K562 (cell line): ENCODE data around the gene TMEM247. TPM values are rescaled to one million over a fixed set of nuclear protein-coding genes. Genes with fewer than 3 reads are reported as not detected.

Experiments
- ATAC-seq: fragments of 200-7000 bp; cut with Tn5 transposase; 3 replicates; pipeline ENCODE4 v1.9.1; 2020; ENCODE audit warnings: moderate library complexity
- BruUV-seq: library from RNA; stranded (reverse); fragments of 400-500 nt; replicated peaks from 2 replicates; lab custom pipeline; 2021; lab: Mats Ljungman, UMichigan
- CTCF ChIA-PET: fragments of 300-600 bp; formaldehyde crosslinking; extraction: SDS; loops from one replicate; lab custom pipeline; 2021; ENCODE audit warnings: low intra/inter-chr PET ratio; lab: Yijun Ruan, JAX
- POLR2A ChIA-PET: fragments of 300-600, 350-650 bp; sonication (Branson Sonifier 250); formaldehyde crosslinking; extraction: SDS; loops from one replicate; lab custom pipeline; 2021; ENCODE audit warnings: antibody characterized with exemption, inconsistent platforms; lab: Yijun Ruan, JAX
- DNase-seq, 4 experiments: peaks; one replicate each; pipeline versions ENCODE4 v3.0.0 to v3.0.0-alpha.2; 2011 to 2018; ENCODE audit warnings: low spot score in 3 of 4, mixed read lengths in 3 of 4; ENCODE audit errors: extremely low read depth in 1 of 4
- FAIRE-seq: peaks from 2 replicates; lab custom pipeline; 2011; peaks lifted over from hg19 to GRCh38; lab: Jason Lieb, UNC
- H2AFZ ChIP-seq: 2 replicates; pipeline ENCODE4 v1.6.0; 2011; ENCODE audit warnings: low read depth, low read length, control low read depth, inconsistent platforms
- H3K27ac ChIP-seq: fragments of 200-600 bp; 3 replicates; pipeline ENCODE4 v1.8.0; 2011; ENCODE audit warnings: low read depth, mild to moderate bottlenecking, control low read depth, inconsistent platforms, low read length, moderate library complexity, mixed read lengths; ENCODE audit errors: extremely low read depth
- H3K27me3 ChIP-seq, 2 experiments: fragments of 300-600 bp in 1 of 2; 2 replicates in 1 of 2; 3 replicates in 1 of 2; pipeline versions ENCODE4 v1.6.0 to v1.8.0; 2011; ENCODE audit warnings: inconsistent platforms in 2 of 2, low read length in 2 of 2, mild to moderate bottlenecking in 1 of 2, mixed read lengths in 1 of 2, moderate library complexity in 1 of 2; ENCODE audit not compliant: control insufficient read depth in 2 of 2, insufficient read depth in 2 of 2
- H3K36me3 ChIP-seq: fragments of 300-600 bp; 3 replicates; pipeline ENCODE4 v1.8.0; 2011; ENCODE audit warnings: mild to moderate bottlenecking, low read length, inconsistent platforms; ENCODE audit not compliant: control insufficient read depth, insufficient read depth
- H3K4me1 ChIP-seq, 2 experiments: fragments of 200-600 bp in 1 of 2; replicated peaks in 1 of 2; 2 replicates in 1 of 2; 3 replicates in 1 of 2; pipeline versions ENCODE4 v1.5.1 to v1.8.0; 2011; ENCODE audit warnings: inconsistent platforms in 2 of 2, low read length in 2 of 2, mild to moderate bottlenecking in 1 of 2, mixed read lengths in 1 of 2, moderate library complexity in 1 of 2; ENCODE audit not compliant: control insufficient read depth in 2 of 2, insufficient read depth in 2 of 2
- H3K4me2 ChIP-seq: 2 replicates; pipeline ENCODE4 v1.6.1; 2011; ENCODE audit warnings: low read length, control low read depth, inconsistent platforms, mixed read lengths; ENCODE audit not compliant: insufficient read depth
- H3K4me3 ChIP-seq: fragments of 200-600 bp; sonication (generic), shearing (Covaris generic); 2 replicates; pipeline ENCODE4 v1.5.1; 2016; ENCODE audit warnings: control low read depth, inconsistent platforms
- H3K79me2 ChIP-seq: fragments of 200-600 bp; 3 replicates; pipeline ENCODE4 v1.8.0; 2011; ENCODE audit warnings: low read length, inconsistent platforms; ENCODE audit not compliant: control insufficient read depth, insufficient read depth
- H3K9ac ChIP-seq, 2 experiments: 2 replicates each; pipeline versions ENCODE4 v1.6.0 to v1.6.1; 2011; ENCODE audit warnings: low read depth in 2 of 2, low read length in 2 of 2, control low read depth in 1 of 2, inconsistent platforms in 1 of 2, mild to moderate bottlenecking in 1 of 2, mixed read lengths in 1 of 2; ENCODE audit not compliant: insufficient read depth in 1 of 2
- H3K9me1 ChIP-seq: one replicate; pipeline ENCODE4 v1.6.0; 2011; ENCODE audit warnings: inconsistent platforms, mild to moderate bottlenecking, low read length, moderate library complexity; ENCODE audit not compliant: control insufficient read depth, insufficient read depth
- H3K9me3 ChIP-seq: replicated peaks from 2 replicates; pipeline ENCODE4 v1.5.1; 2011; ENCODE audit warnings: low read depth, low read length, inconsistent platforms; ENCODE audit not compliant: control insufficient read depth, insufficient read depth
- H4K20me1 ChIP-seq: replicated peaks from 2 replicates; pipeline ENCODE4 v1.6.1; 2011; ENCODE audit warnings: low read length, inconsistent platforms, mixed read lengths; ENCODE audit not compliant: control insufficient read depth, insufficient read depth
- ARHGAP35 ChIP-seq: fragments of 450-650 bp; IDR thresholded peaks from 2 replicates; pipeline ENCODE4 v1.6.1; 2018; ENCODE audit not compliant: partially characterized antibody
- BMI1 ChIP-seq: fragments of 150-350 bp; IDR thresholded peaks from 2 replicates; pipeline ENCODE4 v1.6.1; 2014; ENCODE audit warnings: low read length
- HDAC2 ChIP-seq: fragments of 450-650 bp; IDR thresholded peaks from 2 replicates; pipeline ENCODE4 v1.6.1; 2016; ENCODE audit warnings: mild to moderate bottlenecking
- HMG20A ChIP-seq: fragments of 450-650 bp; formaldehyde crosslinking; conservative IDR thresholded peaks from 2 replicates; pipeline ENCODE4 v1.4.0; 2020; ENCODE audit warnings: mild to moderate bottlenecking, mixed read lengths
- PCBP2 ChIP-seq: fragments of 200-400 bp; formaldehyde crosslinking; IDR thresholded peaks from 2 replicates; pipeline ENCODE4 v1.6.1; 2018; ENCODE audit warnings: low read length, low read depth, mild to moderate bottlenecking, moderate library complexity; ENCODE audit not compliant: poor library complexity, severe bottlenecking
- PREB ChIP-seq: sonication (generic); formaldehyde crosslinking; IDR thresholded peaks from 2 replicates; pipeline ENCODE4 v1.8.1; 2023; ENCODE audit warnings: mild to moderate bottlenecking, missing genetic modification reagents
- PTTG1 ChIP-seq: fragments of 450-650 bp; IDR thresholded peaks from 2 replicates; pipeline ENCODE4 v1.6.1; 2016; ENCODE audit warnings: low read depth, mild to moderate bottlenecking, missing genetic modification characterization, missing compliant biosample characterization
- SMAD3 ChIP-seq: fragments of 450-650 bp; formaldehyde crosslinking; conservative IDR thresholded peaks from 2 replicates; pipeline ENCODE4 v1.4.0; 2020; ENCODE audit warnings: mild to moderate bottlenecking
- SOX6 ChIP-seq: fragments of 450-650 bp; IDR thresholded peaks from 2 replicates; pipeline ENCODE4 v1.6.1; 2014; ENCODE audit warnings: mild to moderate bottlenecking
- TARDBP ChIP-seq: fragments of 450-650 bp; IDR thresholded peaks from 2 replicates; pipeline ENCODE4 v1.6.1; 2016
- ZFP36 ChIP-seq: fragments of 150-350 bp; IDR thresholded peaks from 2 replicates; pipeline ENCODE4 v1.6.1; 2018; ENCODE audit warnings: low read length, low read depth; ENCODE audit not compliant: partially characterized antibody
- ZNF431 ChIP-seq: sonication (generic); formaldehyde crosslinking; IDR thresholded peaks from 2 replicates; pipeline ENCODE4 v1.8.0; 2022; ENCODE audit warnings: mild to moderate bottlenecking, missing genetic modification reagents
- ZNF77 ChIP-seq: fragments of 250-450 bp; sonication (Bioruptor Pico); IDR thresholded peaks from 2 replicates; pipeline ENCODE4 v1.5.0; 2020
- WGBS: fragments of 100-300 bp; shearing (Covaris generic); methylation state at CpG from one replicate; pipeline ENCODE4 v1.1.6; 2016; ENCODE audit warnings: low coverage, mixed read lengths; ENCODE audit not compliant: insufficient coverage; ENCODE audit errors: missing lambda C conversion rate; 5-methylcytosine and 5-hydroxymethylcytosine counted together
- in situ Hi-C: fragments of 300-500 bp; cut with MboI; formaldehyde crosslinking; loops from 4 replicates; pipeline ENCODE4 v1.15.0; 2018; ENCODE audit warnings: inconsistent platforms, mixed read lengths
- intact Hi-C: fragments of 100-400 bp; cut with micrococcal nuclease; formaldehyde crosslinking; loops from 2 replicates; pipeline ENCODE4 v1.14.2; 2022
- polyA plus RNA-seq, 8 experiments: library from polyadenylated mRNA; depleted of rRNA in 4 of 8; stranded (reverse) in 5 of 8; unstranded in 3 of 8; fragments of >200 nt; fragmentation: Nextera tagmentation in 2 of 8; fragmentation: Illumina TruSeq in 1 of 8; extraction: Ambion mirVana in 2 of 8; extraction: Trizol in 1 of 8; gene quantifications; 2 replicates each; pipeline versions ENCODE4 v1.2.1 to v1.2.3, GENCODE V29; 2011 to 2014; ENCODE audit warnings: inconsistent platforms in 1 of 8, missing spikeins in 1 of 8
- total RNA-seq, 7 experiments: library from RNA; depleted of rRNA in 6 of 7; stranded (reverse); fragments of >200 nt in 6 of 7; fragmentation: Illumina TruSeq in 2 of 7; extraction: Trizol in 2 of 7; gene quantifications; 2 replicates each; pipeline versions ENCODE4 v1.2.1 to v1.2.3, GENCODE V29; 2011 to 2021; ENCODE audit warnings: low replicate concordance in 1 of 7

The TMEM247 gene
- total and polyA plus RNA-seq, 9 of the 15 experiments (the other 6 are each of a cell fraction or from before 2014, with no cell fraction given), result 0.24 to 4.7 (median 3.1) TPM

GRCh38 chr2:46530639-46531038 is 51.3 kb downstream of the TMEM247 start:
- H3K4me3 ChIP-seq, result no peak overlapping the region
- H3K79me2 ChIP-seq, result no peaks in the 10 kb centered on the region
- no peaks in the 10 kb centered on the region for H3K27me3 ChIP-seq
- no peaks in the 10 kb centered on the region for H3K9me1 ChIP-seq
- H3K27ac ChIP-seq, result no peak overlapping the region
- no TSS peak for BruUV-seq
- TF ChIP-seq HMG20A (CRISPR knock-in tag) (no peak), SOX6 (no peak), PTTG1 (no peak), ZNF431 (peak; percentile 72; the same call in 1 of the 2 replicates), ZFP36 (peak; percentile 46), BMI1 (no peak), PCBP2 (no peak), ARHGAP35 (no peak), PREB (CRISPR knock-in tag) (no peak), HDAC2 (no peak), ZNF77 (no peak), SMAD3 (CRISPR knock-in tag) (no peak), TARDBP (no peak)
- H3K9ac ChIP-seq, result no peak overlapping the region
- WGBS, result 32% methylated on average over 7 of the region's 7 CpGs
- H2AFZ ChIP-seq, result no peak overlapping the region
- H3K4me1 ChIP-seq, result peaks cover 0 to 6% of the 10 kb centered on the region in 2 experiments; a peak in 2 of 5 replicates
- H3K36me3 ChIP-seq, result peaks cover 3% of the 10 kb centered on the region; the same call in 2 of the 3 replicates
- FAIRE-seq (no peak), DNase-seq (no peak), ATAC-seq (no peak)
- in situ Hi-C loops, result no loop called here
- ChIA-PET CTCF (no interaction called here), POLR2A (interaction anchor here (0.8 to 1.4 kb wide), 2 partner anchors 10 to 16 kb away, joined by 5 to 9 read pairs; no protein-coding TSS in a partner anchor)
- no peaks in the 10 kb centered on the region; the same call in 1 of the 2 replicates for H3K9me3 ChIP-seq
- no peaks in the 10 kb centered on the region for H4K20me1 ChIP-seq
- H3K4me2 ChIP-seq, result no peak overlapping the region
- intact Hi-C loops, result no loop called here
